Tibial artery (tissue), 4 donors: ENCODE results near the gene CADPS2.

Experiments used
- DNase-seq, 2 donors: peaks; one replicate each; pipeline ENCODE4 v3.0.0-alpha.2; 2019
- H3K27ac ChIP-seq, 2 donors: fragments of 200-600 bp; sonication (generic) in 1 of 2; 1 replicate in 1 of 2; 2 replicates in 1 of 2; pipeline ENCODE4 v1.5.1; 2018 to 2019; ENCODE audit warnings: mild to moderate bottlenecking in 1 of 2
- H3K27me3 ChIP-seq, 2 donors: fragments of 200-600 bp; sonication (generic) in 1 of 2; one replicate each; pipeline versions ENCODE4 v1.5.1 to v1.6.0; 2016 to 2019
- H3K36me3 ChIP-seq, 3 donors: fragments of 200-600 bp; sonication (generic) in 2 of 3; one replicate each; pipeline ENCODE4 v1.5.1; 2016 to 2019; ENCODE audit warnings: mild to moderate bottlenecking in 2 of 3
- H3K4me1 ChIP-seq, 4 donors: fragments of 200-600 bp; sonication (generic) in 2 of 4; 1 replicate in 3 of 4; 2 replicates in 1 of 4; pipeline ENCODE4 v1.5.1; 2016 to 2019
- H3K4me3 ChIP-seq, 2 donors: fragments of 200-600 bp; sonication (generic) in 1 of 2; 1 replicate in 1 of 2; 2 replicates in 1 of 2; pipeline ENCODE4 v1.5.1; 2018 to 2019; ENCODE audit warnings: mild to moderate bottlenecking in 2 of 2
- H3K9me3 ChIP-seq, 3 donors: fragments of 200-600 bp; sonication (generic) in 1 of 3; one replicate each; pipeline ENCODE4 v1.5.1; 2016 to 2019
- intact Hi-C: fragments of 100-400 bp; cut with DNase I; formaldehyde crosslinking; loops from one replicate; pipeline ENCODE4 v1.15.0; 2023; ENCODE audit warnings: low total_unique reads
- TF ChIP-seq, protein P1 (sequence below), 2 experiments: fragments of 200-600 bp in 1 of 2; fragments of 450-650 bp in 1 of 2; IDR thresholded peaks; one replicate each; pipeline ENCODE4 v1.5.1; 2017 to 2019; ENCODE audit warnings: antibody characterized with exemption in 2 of 2, mild to moderate bottlenecking in 1 of 2, moderate library complexity in 1 of 2

CADPS2 gene

GRCh38 chr7:122691569-122692235 lies 194.6 kb downstream of the CADPS2 start:
- DNase-seq = no peak
- intact Hi-C loops = no loop called here
- TF ChIP-seq, protein P1, sequence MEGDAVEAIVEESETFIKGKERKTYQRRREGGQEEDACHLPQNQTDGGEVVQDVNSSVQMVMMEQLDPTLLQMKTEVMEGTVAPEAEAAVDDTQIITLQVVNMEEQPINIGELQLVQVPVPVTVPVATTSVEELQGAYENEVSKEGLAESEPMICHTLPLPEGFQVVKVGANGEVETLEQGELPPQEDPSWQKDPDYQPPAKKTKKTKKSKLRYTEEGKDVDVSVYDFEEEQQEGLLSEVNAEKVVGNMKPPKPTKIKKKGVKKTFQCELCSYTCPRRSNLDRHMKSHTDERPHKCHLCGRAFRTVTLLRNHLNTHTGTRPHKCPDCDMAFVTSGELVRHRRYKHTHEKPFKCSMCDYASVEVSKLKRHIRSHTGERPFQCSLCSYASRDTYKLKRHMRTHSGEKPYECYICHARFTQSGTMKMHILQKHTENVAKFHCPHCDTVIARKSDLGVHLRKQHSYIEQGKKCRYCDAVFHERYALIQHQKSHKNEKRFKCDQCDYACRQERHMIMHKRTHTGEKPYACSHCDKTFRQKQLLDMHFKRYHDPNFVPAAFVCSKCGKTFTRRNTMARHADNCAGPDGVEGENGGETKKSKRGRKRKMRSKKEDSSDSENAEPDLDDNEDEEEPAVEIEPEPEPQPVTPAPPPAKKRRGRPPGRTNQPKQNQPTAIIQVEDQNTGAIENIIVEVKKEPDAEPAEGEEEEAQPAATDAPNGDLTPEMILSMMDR (IDR thresholded peaks at IDR 0.05) = no peak
- Histone ChIP-seq H3K4me3 (no peak overlapping the region), H3K27ac (no peak overlapping the region), H3K9me3 (no peaks in the 10 kb centered on the region), H3K36me3 (no peaks in the 10 kb centered on the region), H3K27me3 (no peaks in the 10 kb centered on the region), H3K4me1 (no peaks in the 10 kb centered on the region)

GRCh38 chr7:122689346-122690109 lies 196.7 kb downstream of the CADPS2 start:
- intact Hi-C loops = no loop called here
- TF ChIP-seq, protein P1 (IDR thresholded peaks at IDR 0.05) = no peak
- Histone ChIP-seq H3K4me3 (no peak overlapping the region), H3K27me3 (no peaks in the 10 kb centered on the region), H3K36me3 (no peaks in the 10 kb centered on the region), H3K4me1 (no peaks in the 10 kb centered on the region), H3K27ac (no peak overlapping the region), H3K9me3 (no peaks in the 10 kb centered on the region)
- no peak for DNase-seq

GRCh38 chr7:122688400-122688998 lies 197.8 kb downstream of the CADPS2 start:
- no peaks in the 10 kb centered on the region for H3K36me3 ChIP-seq
- intact Hi-C loops = no loop called here
- no peak overlapping the region for H3K27ac ChIP-seq
- no peak overlapping the region for H3K4me3 ChIP-seq
- TF ChIP-seq, protein P1 (IDR thresholded peaks at IDR 0.05) = no peak
- no peaks in the 10 kb centered on the region for H3K27me3 ChIP-seq
- no peaks in the 10 kb centered on the region for H3K4me1 ChIP-seq
- no peaks in the 10 kb centered on the region for H3K9me3 ChIP-seq
- no peak for DNase-seq

- intact Hi-C loops = no loop called here
- no peak overlapping the region for H3K27ac ChIP-seq
- H3K27me3 ChIP-seq = no peaks in the 10 kb centered on the region
- no peak for DNase-seq
- no peaks in the 10 kb centered on the region for H3K4me1 ChIP-seq
- no peaks in the 10 kb centered on the region for H3K36me3 ChIP-seq
- H3K9me3 ChIP-seq = no peaks in the 10 kb centered on the region
- no peak overlapping the region for H3K4me3 ChIP-seq
- TF ChIP-seq, protein P1 (IDR thresholded peaks at IDR 0.05) = no peak
These were observed 199.8 kb downstream of the CADPS2 start for GRCh38 chr7:122686360-122686878.

- TF ChIP-seq, protein P1 (IDR thresholded peaks at IDR 0.05) = no peak
- DNase-seq = no peak
- intact Hi-C loops = no loop called here
- Histone ChIP-seq H3K4me3 (no peak overlapping the region), H3K36me3 (no peaks in the 10 kb centered on the region), H3K9me3 (no peaks in the 10 kb centered on the region), H3K4me1 (no peaks in the 10 kb centered on the region), H3K27ac (no peak overlapping the region), H3K27me3 (no peaks in the 10 kb centered on the region)
These were observed 201.8 kb downstream of the CADPS2 start for GRCh38 chr7:122684504-122684903.
